Measurements from ENCODE around the gene FPR1.

The FPR1 gene

GRCh38 chr19:51733742-51734522, 17.7 kb downstream of the FPR1 start:
- no peaks in the 10 kb centered on the region for H3K9me3 ChIP-seq (ENCODE audit: control insufficient read depth, low read depth, low read length)
- no peaks in the 10 kb centered on the region for H3K27me3 ChIP-seq (ENCODE audit: control insufficient read depth, insufficient read depth, low read length)
- no peak overlapping the region for H3K4me3 ChIP-seq (ENCODE audit: low read length)
- no peaks in the 10 kb centered on the region for H3K36me3 ChIP-seq (ENCODE audit: control insufficient read depth, low read depth, low read length)
- no peak overlapping the region for H3K27ac ChIP-seq (ENCODE audit: low read length)
- no peak overlapping the region for H3K9ac ChIP-seq (ENCODE audit: low read length)
- peaks cover 15% of the 10 kb centered on the region for H3K4me1 ChIP-seq (ENCODE audit: control insufficient read depth, low read depth, low read length)

GRCh38 chr19:51729781-51730180, 21.9 kb downstream of the FPR1 start:
- Histone ChIP-seq H3K27ac (ENCODE audit: low read length) (no peak overlapping the region), H3K36me3 (ENCODE audit: control insufficient read depth, low read depth, low read length) (no peaks in the 10 kb centered on the region), H3K9me3 (ENCODE audit: control insufficient read depth, low read depth, low read length) (no peaks in the 10 kb centered on the region), H3K4me1 (ENCODE audit: control insufficient read depth, low read depth, low read length) (peaks cover 18% of the 10 kb centered on the region), H3K27me3 (ENCODE audit: control insufficient read depth, insufficient read depth, low read length) (peaks cover 3% of the 10 kb centered on the region), H3K9ac (ENCODE audit: low read length) (no peak overlapping the region), H3K4me3 (ENCODE audit: low read length) (no peak overlapping the region)

GRCh38 chr19:51727349-51727880, 24.3 kb downstream of the FPR1 start:
- Histone ChIP-seq H3K9me3 (ENCODE audit: control insufficient read depth, low read depth, low read length) (no peaks in the 10 kb centered on the region), H3K4me1 (ENCODE audit: control insufficient read depth, low read depth, low read length) (peaks cover 8% of the 10 kb centered on the region), H3K4me3 (ENCODE audit: low read length) (no peak overlapping the region), H3K27me3 (ENCODE audit: control insufficient read depth, insufficient read depth, low read length) (peaks cover 3% of the 10 kb centered on the region), H3K27ac (ENCODE audit: low read length) (no peak overlapping the region), H3K9ac (ENCODE audit: low read length) (no peak overlapping the region), H3K36me3 (ENCODE audit: control insufficient read depth, low read depth, low read length) (no peaks in the 10 kb centered on the region)

DNA sequence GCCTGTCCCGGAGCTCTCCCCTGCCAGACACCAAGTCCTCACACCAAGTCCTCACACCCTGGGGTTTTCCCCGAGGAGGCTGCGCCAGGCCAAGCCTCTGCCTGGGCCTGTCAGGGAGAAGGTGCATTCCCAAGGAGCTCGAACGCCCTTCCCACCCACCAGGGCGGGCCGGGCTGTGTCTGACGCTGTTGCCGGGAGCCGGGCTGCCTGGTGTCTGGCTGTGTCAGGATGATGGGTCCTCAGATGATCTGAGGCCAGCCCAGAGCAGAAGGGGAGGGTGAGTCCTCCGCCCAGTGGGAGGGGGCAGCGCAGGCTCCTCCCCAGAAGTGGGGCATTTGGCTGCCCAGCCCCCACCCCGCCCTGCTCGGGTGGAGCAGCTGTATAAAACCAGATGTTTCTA, 25.6 kb downstream of the FPR1 start:
- Histone ChIP-seq H3K9me3 (ENCODE audit: control insufficient read depth, low read depth, low read length) (no peaks in the 10 kb centered on the region), H3K27ac (ENCODE audit: low read length) (no peak overlapping the region), H3K36me3 (ENCODE audit: control insufficient read depth, low read depth, low read length) (no peaks in the 10 kb centered on the region), H3K4me3 (ENCODE audit: low read length) (no peak overlapping the region), H3K4me1 (ENCODE audit: control insufficient read depth, low read depth, low read length) (peaks cover 8% of the 10 kb centered on the region), H3K9ac (ENCODE audit: low read length) (no peak overlapping the region), H3K27me3 (ENCODE audit: control insufficient read depth, insufficient read depth, low read length) (peaks cover 4% of the 10 kb centered on the region)

DNA sequence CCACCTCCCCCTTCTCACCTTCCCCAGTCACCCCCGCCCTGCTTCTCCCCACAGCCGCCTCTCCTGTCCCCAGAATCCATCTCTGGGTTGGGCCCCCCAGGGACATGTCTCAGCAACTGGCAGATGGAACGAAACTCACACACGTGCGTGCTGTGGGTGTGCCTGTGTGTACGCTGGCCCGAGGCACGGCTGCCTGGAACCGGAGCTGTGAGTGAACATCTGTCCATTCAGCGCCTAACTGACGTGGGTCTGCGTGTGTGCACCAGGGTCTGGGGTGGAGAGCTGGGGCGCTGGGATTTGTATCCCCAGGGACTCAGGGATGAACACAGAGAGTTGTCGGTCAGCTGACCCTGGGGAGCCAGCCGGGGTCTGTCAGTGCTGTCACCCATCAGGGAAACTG, 27.1 kb downstream of the FPR1 start:
- Histone ChIP-seq H3K27ac (ENCODE audit: low read length) (no peak overlapping the region), H3K9ac (ENCODE audit: low read length) (no peak overlapping the region), H3K36me3 (ENCODE audit: control insufficient read depth, low read depth, low read length) (no peaks in the 10 kb centered on the region), H3K4me3 (ENCODE audit: low read length) (no peak overlapping the region), H3K9me3 (ENCODE audit: control insufficient read depth, low read depth, low read length) (no peaks in the 10 kb centered on the region), H3K27me3 (ENCODE audit: control insufficient read depth, insufficient read depth, low read length) (peaks cover 19% of the 10 kb centered on the region), H3K4me1 (ENCODE audit: control insufficient read depth, low read depth, low read length) (peaks cover 3% of the 10 kb centered on the region)

DNA sequence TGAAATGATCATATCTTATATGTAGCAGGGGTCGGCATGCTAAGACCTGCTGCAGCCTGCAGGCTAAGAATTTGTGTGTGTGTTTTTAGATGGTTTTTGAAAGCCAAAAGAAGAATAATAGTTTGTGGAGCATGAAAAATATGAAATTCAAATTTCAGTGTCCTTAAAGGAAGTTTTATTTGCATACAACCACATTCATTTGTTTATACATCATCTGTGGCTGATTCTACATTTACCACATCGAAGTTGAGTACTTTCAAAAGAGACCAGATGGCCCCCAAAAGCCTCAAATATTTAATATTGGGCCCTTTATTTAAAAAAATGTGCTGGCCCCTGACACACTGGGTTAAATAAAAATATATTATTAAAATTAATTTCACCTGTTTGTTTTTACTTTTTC, 29.2 kb downstream of the FPR1 start:
- Histone ChIP-seq H3K4me3 (ENCODE audit: low read length) (no peak overlapping the region), H3K9me3 (ENCODE audit: control insufficient read depth, low read depth, low read length) (no peaks in the 10 kb centered on the region), H3K27me3 (ENCODE audit: control insufficient read depth, insufficient read depth, low read length) (peaks cover 39% of the 10 kb centered on the region), H3K36me3 (ENCODE audit: control insufficient read depth, low read depth, low read length) (no peaks in the 10 kb centered on the region), H3K9ac (ENCODE audit: low read length) (no peak overlapping the region), H3K4me1 (ENCODE audit: control insufficient read depth, low read depth, low read length) (peaks cover 2% of the 10 kb centered on the region), H3K27ac (ENCODE audit: low read length) (no peak overlapping the region)

GRCh38 chr19:51721905-51722304, 29.8 kb downstream of the FPR1 start:
- no peaks in the 10 kb centered on the region for H3K36me3 ChIP-seq (ENCODE audit: control insufficient read depth, low read depth, low read length)
- no peak overlapping the region for H3K9ac ChIP-seq (ENCODE audit: low read length)
- no peak overlapping the region for H3K4me3 ChIP-seq (ENCODE audit: low read length)
- peaks cover 2% of the 10 kb centered on the region for H3K4me1 ChIP-seq (ENCODE audit: control insufficient read depth, low read depth, low read length)
- no peaks in the 10 kb centered on the region for H3K9me3 ChIP-seq (ENCODE audit: control insufficient read depth, low read depth, low read length)
- H3K27ac ChIP-seq (ENCODE audit: low read length): no peak overlapping the region
- H3K27me3 ChIP-seq (ENCODE audit: control insufficient read depth, insufficient read depth, low read length): peaks cover 41% of the 10 kb centered on the region

GRCh38 chr19:51719251-51719988, 32.3 kb downstream of the FPR1 start:
- peak overlapping the region; percentile 7 for H3K9ac ChIP-seq (ENCODE audit: low read length)
- H3K9me3 ChIP-seq (ENCODE audit: control insufficient read depth, low read depth, low read length): no peaks in the 10 kb centered on the region
- no peaks in the 10 kb centered on the region for H3K36me3 ChIP-seq (ENCODE audit: control insufficient read depth, low read depth, low read length)
- peaks cover 38% of the 10 kb centered on the region for H3K27me3 ChIP-seq (ENCODE audit: control insufficient read depth, insufficient read depth, low read length)
- H3K4me3 ChIP-seq (ENCODE audit: low read length): peak overlapping the region; percentile 63
- no peaks in the 10 kb centered on the region for H3K4me1 ChIP-seq (ENCODE audit: control insufficient read depth, low read depth, low read length)
- no peak overlapping the region for H3K27ac ChIP-seq (ENCODE audit: low read length)

- H3K4me3 ChIP-seq (ENCODE audit: low read length): no peak overlapping the region
- no peaks in the 10 kb centered on the region for H3K36me3 ChIP-seq (ENCODE audit: control insufficient read depth, low read depth, low read length)
- no peak overlapping the region for H3K9ac ChIP-seq (ENCODE audit: low read length)
- H3K4me1 ChIP-seq (ENCODE audit: control insufficient read depth, low read depth, low read length): no peaks in the 10 kb centered on the region
- H3K27ac ChIP-seq (ENCODE audit: low read length): no peak overlapping the region
- no peaks in the 10 kb centered on the region for H3K9me3 ChIP-seq (ENCODE audit: control insufficient read depth, low read depth, low read length)
- peaks cover 38% of the 10 kb centered on the region for H3K27me3 ChIP-seq (ENCODE audit: control insufficient read depth, insufficient read depth, low read length)
Observed at GRCh38 chr19:51716925-51717324, 34.8 kb downstream of the FPR1 start.

GRCh38 chr19:51715850-51716249, 35.8 kb downstream of the FPR1 start:
- Histone ChIP-seq H3K36me3 (ENCODE audit: control insufficient read depth, low read depth, low read length) (no peaks in the 10 kb centered on the region), H3K4me1 (ENCODE audit: control insufficient read depth, low read depth, low read length) (no peaks in the 10 kb centered on the region), H3K27ac (ENCODE audit: low read length) (no peak overlapping the region), H3K9me3 (ENCODE audit: control insufficient read depth, low read depth, low read length) (no peaks in the 10 kb centered on the region), H3K27me3 (ENCODE audit: control insufficient read depth, insufficient read depth, low read length) (peaks cover 35% of the 10 kb centered on the region), H3K4me3 (ENCODE audit: low read length) (no peak overlapping the region), H3K9ac (ENCODE audit: low read length) (no peak overlapping the region)

- H3K9me3 ChIP-seq (ENCODE audit: control insufficient read depth, low read depth, low read length): no peaks in the 10 kb centered on the region
- no peak overlapping the region for H3K4me3 ChIP-seq (ENCODE audit: low read length)
- no peaks in the 10 kb centered on the region for H3K36me3 ChIP-seq (ENCODE audit: control insufficient read depth, low read depth, low read length)
- no peaks in the 10 kb centered on the region for H3K4me1 ChIP-seq (ENCODE audit: control insufficient read depth, low read depth, low read length)
- H3K27ac ChIP-seq (ENCODE audit: low read length): no peak overlapping the region
- no peak overlapping the region for H3K9ac ChIP-seq (ENCODE audit: low read length)
- peaks cover 25% of the 10 kb centered on the region for H3K27me3 ChIP-seq (ENCODE audit: control insufficient read depth, insufficient read depth, low read length)
Observed at GRCh38 chr19:51714848-51715247, 36.8 kb downstream of the FPR1 start.

All from iPS-18a (cell line).